ENCODE data around the gene DOCK1. TPM values are rescaled to one million over a fixed set of nuclear protein-coding genes. Genes with fewer than 3 reads are reported as not detected.

The DOCK1 gene
- total and polyA plus RNA-seq, 3 donors from 2014 or later: 19.0 to 46.2 (median 32.0) TPM

GRCh38 chr10:126997801-126998590 is 92.8 kb downstream of the DOCK1 start:
- WGBS, 2 donors: 94% methylated on average over 8 of the region's 8 CpGs

GRCh38 chr10:127000598-127000997 is 95.4 kb downstream of the DOCK1 start:
- no peak overlapping the region for H3K27ac ChIP-seq
- no peak for TF ChIP-seq POLR2A (IDR thresholded peaks at IDR 0.05)
- TF ChIP-seq CTCF (IDR thresholded peaks at IDR 0.05): no peak
- H3K36me3 ChIP-seq (ENCODE audit: low read depth, missing control alignments): no peaks in the 10 kb centered on the region
- no peaks in the 10 kb centered on the region for H3K9me3 ChIP-seq
- peak; percentile 21 for DNase-seq
- H3K4me3 ChIP-seq: no peak overlapping the region
- 83 to 93% methylated on average over 12 of the region's 12 CpGs for WGBS, 2 donors
- intact Hi-C loops (cut with DNase I; ENCODE audit: low total_unique reads): no loop called here
- no peaks in the 10 kb centered on the region for H3K4me1 ChIP-seq
- no peaks in the 10 kb centered on the region for H3K27me3 ChIP-seq

More at GRCh38 chr10:126997801-126998590, 92.8 kb downstream of the DOCK1 start:
- intact Hi-C loops (cut with DNase I; ENCODE audit: low total_unique reads): no loop called here
- H3K27ac ChIP-seq: no peak overlapping the region
- no peaks in the 10 kb centered on the region for H3K36me3 ChIP-seq (ENCODE audit: low read depth, missing control alignments)
- no peak for DNase-seq
- TF ChIP-seq CTCF (IDR thresholded peaks at IDR 0.05) (no peak), POLR2A (IDR thresholded peaks at IDR 0.05) (no peak)
- H3K4me1 ChIP-seq: no peaks in the 10 kb centered on the region
- H3K4me3 ChIP-seq: no peak overlapping the region
- H3K9me3 ChIP-seq: no peaks in the 10 kb centered on the region
- H3K27me3 ChIP-seq: no peaks in the 10 kb centered on the region

- no peaks in the 10 kb centered on the region for H3K36me3 ChIP-seq (ENCODE audit: low read depth, missing control alignments)
- H3K4me1 ChIP-seq: no peaks in the 10 kb centered on the region
- WGBS, 2 donors: 89 to 96% methylated on average over 9 of the region's 9 CpGs
- DNase-seq: no peak
- no peak overlapping the region for H3K4me3 ChIP-seq
- no peak overlapping the region for H3K27ac ChIP-seq
- no peaks in the 10 kb centered on the region for H3K27me3 ChIP-seq
- intact Hi-C loops (cut with DNase I; ENCODE audit: low total_unique reads): no loop called here
- no peak for TF ChIP-seq POLR2A (IDR thresholded peaks at IDR 0.05)
- no peak for TF ChIP-seq CTCF (IDR thresholded peaks at IDR 0.05)
- H3K9me3 ChIP-seq: no peaks in the 10 kb centered on the region
These were observed 97.9 kb downstream of the DOCK1 start for GRCh38 chr10:127003032-127003685.

- H3K27ac ChIP-seq: no peak overlapping the region
- H3K27me3 ChIP-seq: no peaks in the 10 kb centered on the region
- no peaks in the 10 kb centered on the region for H3K36me3 ChIP-seq (ENCODE audit: low read depth, missing control alignments)
- no peaks in the 10 kb centered on the region for H3K4me1 ChIP-seq
- peak; percentile 2 for DNase-seq
- no peak overlapping the region for H3K4me3 ChIP-seq
- TF ChIP-seq POLR2A (IDR thresholded peaks at IDR 0.05): no peak
- TF ChIP-seq CTCF (IDR thresholded peaks at IDR 0.05): no peak
- intact Hi-C loops (cut with DNase I; ENCODE audit: low total_unique reads): no loop called here
- H3K9me3 ChIP-seq: no peaks in the 10 kb centered on the region
- WGBS, 2 donors: 97 to 100% methylated on average over 11 of the region's 11 CpGs
These were observed 101.2 kb downstream of the DOCK1 start for GRCh38 chr10:127006453-127006852.
